ENCODE data around the gene TRIM32.

- TF ChIP-seq POLR2A (IDR thresholded peaks at IDR 0.05; ENCODE audit: low read length) (no peak), GATA1 (IDR thresholded peaks at IDR 0.05; ENCODE audit: low read depth, low read length) (no peak)
Observed at GRCh38 chr9:116683535-116683934, 3.6 kb upstream of the TRIM32 start.

Data from erythroblast (primary cell).